ENCODE results near the gene CREB5. TPM values are rescaled to one million over a fixed set of nuclear protein-coding genes. Genes with fewer than 3 reads are reported as not detected.

Gene CREB5
- total RNA-seq, 1 experiment from 2014 or later: 1.3 TPM

DNA sequence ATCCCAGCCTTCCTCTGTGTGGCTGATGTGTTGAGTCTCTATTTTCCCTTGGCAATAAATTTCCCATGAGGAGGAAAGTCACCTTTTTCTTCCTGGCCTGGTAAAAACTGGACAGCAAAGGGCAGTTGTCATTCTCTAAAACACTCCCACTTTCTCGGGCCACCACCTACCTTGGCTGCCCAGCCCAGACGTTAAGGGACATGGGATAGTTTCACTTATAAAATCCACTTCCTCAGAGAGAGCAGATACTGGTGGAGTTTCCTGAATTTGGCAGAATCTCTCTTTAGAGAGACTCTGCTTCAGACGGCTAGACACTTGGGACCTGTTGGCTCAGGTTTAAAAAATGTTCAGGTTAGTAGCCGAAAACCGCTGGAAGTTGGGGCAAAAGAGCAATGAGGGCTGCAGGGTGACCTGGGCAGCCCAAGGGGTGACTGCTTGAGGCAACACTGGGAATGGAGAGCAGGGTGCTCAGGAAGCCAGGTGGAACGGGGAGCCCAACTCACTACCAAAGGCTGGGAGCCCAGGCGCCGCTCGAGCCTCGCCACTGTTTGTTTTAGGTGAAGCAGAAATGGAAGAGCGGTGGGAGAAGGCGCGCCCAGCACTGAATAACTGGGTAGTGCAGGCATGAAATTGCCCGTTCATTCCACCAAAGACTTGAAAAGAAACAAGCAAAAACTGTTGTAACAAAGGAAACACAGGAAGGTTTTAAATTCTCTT lies 359.7 kb downstream of the CREB5 start:
- ChIA-PET CTCF (no interaction called here), POLR2A (interaction anchor here (0.7 kb wide), 1 partner anchor 184 kb away, joined by 3 read pairs; no protein-coding TSS in a partner anchor)
- Mint-ChIP-seq H3K36me3 (no peaks in the 10 kb centered on the region), H3K27ac (no peak overlapping the region), H3K4me3 (no peak overlapping the region), H3K9me3 (peaks cover 7% of the 10 kb centered on the region), H3K27me3 (ENCODE audit: low read depth) (peaks cover 37% of the 10 kb centered on the region), H3K4me1 (peaks cover 7% of the 10 kb centered on the region)
- TF ChIP-seq, protein P1, sequence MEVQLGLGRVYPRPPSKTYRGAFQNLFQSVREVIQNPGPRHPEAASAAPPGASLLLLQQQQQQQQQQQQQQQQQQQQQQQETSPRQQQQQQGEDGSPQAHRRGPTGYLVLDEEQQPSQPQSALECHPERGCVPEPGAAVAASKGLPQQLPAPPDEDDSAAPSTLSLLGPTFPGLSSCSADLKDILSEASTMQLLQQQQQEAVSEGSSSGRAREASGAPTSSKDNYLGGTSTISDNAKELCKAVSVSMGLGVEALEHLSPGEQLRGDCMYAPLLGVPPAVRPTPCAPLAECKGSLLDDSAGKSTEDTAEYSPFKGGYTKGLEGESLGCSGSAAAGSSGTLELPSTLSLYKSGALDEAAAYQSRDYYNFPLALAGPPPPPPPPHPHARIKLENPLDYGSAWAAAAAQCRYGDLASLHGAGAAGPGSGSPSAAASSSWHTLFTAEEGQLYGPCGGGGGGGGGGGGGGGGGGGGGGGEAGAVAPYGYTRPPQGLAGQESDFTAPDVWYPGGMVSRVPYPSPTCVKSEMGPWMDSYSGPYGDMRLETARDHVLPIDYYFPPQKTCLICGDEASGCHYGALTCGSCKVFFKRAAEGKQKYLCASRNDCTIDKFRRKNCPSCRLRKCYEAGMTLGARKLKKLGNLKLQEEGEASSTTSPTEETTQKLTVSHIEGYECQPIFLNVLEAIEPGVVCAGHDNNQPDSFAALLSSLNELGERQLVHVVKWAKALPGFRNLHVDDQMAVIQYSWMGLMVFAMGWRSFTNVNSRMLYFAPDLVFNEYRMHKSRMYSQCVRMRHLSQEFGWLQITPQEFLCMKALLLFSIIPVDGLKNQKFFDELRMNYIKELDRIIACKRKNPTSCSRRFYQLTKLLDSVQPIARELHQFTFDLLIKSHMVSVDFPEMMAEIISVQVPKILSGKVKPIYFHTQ (CRISPR knock-in tag; IDR thresholded peaks at IDR 0.05): no peak
- TF ChIP-seq NR3C1 (CRISPR knock-in tag; conservative IDR thresholded peaks at IDR 0.05; ENCODE audit: low read depth) (no peak), RELA (CRISPR knock-in tag; IDR thresholded peaks at IDR 0.05; ENCODE audit: borderline replicate concordance) (no peak), TP53 (CRISPR knock-in tag; IDR thresholded peaks at IDR 0.05) (no peak), TEAD4 (CRISPR knock-in tag; IDR thresholded peaks at IDR 0.05) (no peak), GRHL2 (CRISPR knock-in tag; IDR thresholded peaks at IDR 0.05; ENCODE audit: insufficient replicate concordance, severe bottlenecking) (no peak), ZBTB21 (CRISPR knock-in tag; IDR thresholded peaks at IDR 0.05; ENCODE audit: borderline replicate concordance) (no peak), TCF7 (CRISPR knock-in tag; IDR thresholded peaks at IDR 0.05; ENCODE audit: low read depth) (no peak)
- TF ChIP-seq, protein P2, sequence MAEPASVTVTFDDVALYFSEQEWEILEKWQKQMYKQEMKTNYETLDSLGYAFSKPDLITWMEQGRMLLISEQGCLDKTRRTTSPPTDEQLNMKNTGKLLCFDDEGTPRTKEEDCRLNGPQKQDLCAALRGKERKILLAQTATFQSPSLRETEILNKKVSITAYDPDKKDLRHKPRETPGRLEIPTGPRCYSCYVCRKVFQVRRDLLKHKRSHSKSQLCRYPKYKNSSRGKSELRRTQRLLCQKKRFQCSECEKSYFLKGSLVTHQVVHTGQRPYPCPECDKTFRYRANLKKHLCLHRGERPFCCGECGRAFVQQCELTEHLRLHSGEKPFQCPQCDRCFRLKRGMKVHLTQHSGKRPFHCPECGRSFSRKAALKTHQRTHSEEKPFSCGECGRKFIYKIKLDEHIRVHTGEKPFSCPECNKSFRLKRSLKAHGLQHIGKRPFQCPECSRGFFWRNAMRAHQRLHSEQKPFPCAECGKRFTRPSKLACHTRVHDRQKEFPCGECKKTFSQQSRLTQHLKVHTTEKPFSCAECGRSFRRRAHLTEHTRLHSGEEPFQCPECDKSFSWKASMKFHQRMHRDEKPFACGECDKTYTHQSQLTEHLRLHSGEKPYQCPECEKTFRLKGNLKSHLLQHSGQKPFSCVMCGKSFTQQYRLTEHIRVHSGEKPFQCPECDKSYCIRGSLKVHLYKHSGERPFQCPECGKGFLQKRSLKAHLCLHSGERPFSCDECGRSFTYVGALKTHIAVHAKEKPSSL (CRISPR knock-in tag; conservative IDR thresholded peaks at IDR 0.05): no peak
- TF ChIP-seq, protein P3, sequence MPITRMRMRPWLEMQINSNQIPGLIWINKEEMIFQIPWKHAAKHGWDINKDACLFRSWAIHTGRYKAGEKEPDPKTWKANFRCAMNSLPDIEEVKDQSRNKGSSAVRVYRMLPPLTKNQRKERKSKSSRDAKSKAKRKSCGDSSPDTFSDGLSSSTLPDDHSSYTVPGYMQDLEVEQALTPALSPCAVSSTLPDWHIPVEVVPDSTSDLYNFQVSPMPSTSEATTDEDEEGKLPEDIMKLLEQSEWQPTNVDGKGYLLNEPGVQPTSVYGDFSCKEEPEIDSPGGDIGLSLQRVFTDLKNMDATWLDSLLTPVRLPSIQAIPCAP (CRISPR knock-in tag; IDR thresholded peaks at IDR 0.05): no peak
- TF ChIP-seq, protein P4, sequence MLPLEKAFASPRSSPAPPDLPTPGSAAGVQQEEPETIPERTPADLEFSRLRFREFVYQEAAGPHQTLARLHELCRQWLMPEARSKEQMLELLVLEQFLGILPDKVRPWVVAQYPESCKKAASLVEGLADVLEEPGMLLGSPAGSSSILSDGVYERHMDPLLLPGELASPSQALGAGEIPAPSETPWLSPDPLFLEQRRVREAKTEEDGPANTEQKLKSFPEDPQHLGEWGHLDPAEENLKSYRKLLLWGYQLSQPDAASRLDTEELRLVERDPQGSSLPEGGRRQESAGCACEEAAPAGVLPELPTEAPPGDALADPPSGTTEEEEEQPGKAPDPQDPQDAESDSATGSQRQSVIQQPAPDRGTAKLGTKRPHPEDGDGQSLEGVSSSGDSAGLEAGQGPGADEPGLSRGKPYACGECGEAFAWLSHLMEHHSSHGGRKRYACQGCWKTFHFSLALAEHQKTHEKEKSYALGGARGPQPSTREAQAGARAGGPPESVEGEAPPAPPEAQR (CRISPR knock-in tag; IDR thresholded peaks at IDR 0.05): no peak
- ATAC-seq: no peak
- DNase-seq (ENCODE audit: low spot score): no peak

DNA sequence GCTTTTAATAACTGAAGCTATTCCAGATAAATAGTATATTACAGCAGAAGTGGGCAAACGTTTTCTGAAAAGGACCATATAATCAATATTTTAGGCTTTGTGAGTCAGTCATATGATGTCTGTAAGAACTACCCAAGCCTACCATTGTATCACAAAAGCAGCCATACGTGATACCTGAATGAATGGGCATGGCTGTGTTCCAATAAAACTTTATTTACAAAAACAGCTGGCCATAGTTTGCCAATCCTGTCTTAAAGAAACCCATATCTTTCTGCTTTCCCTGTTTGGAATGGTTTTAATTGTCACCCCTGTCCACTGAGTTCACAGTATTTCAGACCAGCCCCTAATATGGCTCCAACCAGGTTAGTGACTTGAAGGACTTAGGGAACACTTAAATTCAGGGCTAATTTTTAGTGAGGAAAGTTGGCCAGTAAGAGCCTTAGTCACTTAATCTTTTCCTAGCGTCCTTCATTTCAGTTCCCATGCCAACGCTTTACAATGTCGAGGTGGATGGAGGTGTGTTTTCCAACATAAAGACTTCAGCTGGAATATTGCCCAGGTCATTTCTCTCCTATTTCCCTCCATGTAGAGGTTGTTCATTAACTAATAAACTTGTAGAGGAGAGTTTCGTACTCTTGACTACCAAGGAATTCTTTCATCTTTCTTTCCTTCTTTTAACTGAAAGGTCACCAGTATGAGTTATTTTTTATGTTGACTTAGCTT lies 361.3 kb downstream of the CREB5 start:
- no peaks in the 10 kb centered on the region for H3K36me3 Mint-ChIP-seq
- no peak overlapping the region for H3K27ac Mint-ChIP-seq
- peaks cover 7% of the 10 kb centered on the region for H3K9me3 Mint-ChIP-seq
- peaks cover 22% of the 10 kb centered on the region for H3K27me3 Mint-ChIP-seq (ENCODE audit: low read depth)
- no peak for ATAC-seq
- CTCF ChIA-PET: interaction anchor here (0.6 kb wide), 1 partner anchor 88 kb away, joined by 5 read pairs; no protein-coding TSS in a partner anchor
- DNase-seq (ENCODE audit: low spot score): no peak
- H3K4me3 Mint-ChIP-seq: no peak overlapping the region
- POLR2A ChIA-PET: no interaction called here
- no peak for TF ChIP-seq ZNF263 (CRISPR knock-in tag; IDR thresholded peaks at IDR 0.05; ENCODE audit: low read depth)
- peaks cover 2% of the 10 kb centered on the region for H3K4me1 Mint-ChIP-seq
